Glomerular endothelial cell (primary cell): ENCODE results near the gene PPP2R5C. TPM values are rescaled to one million over a fixed set of nuclear protein-coding genes. Genes with fewer than 3 reads are reported as not detected.

Experiments used
- DNase-seq: peaks from one replicate; pipeline ENCODE4 v3.0.0-alpha.2; 2011; ENCODE audit warnings: low read depth, low spot score; ENCODE audit errors: extremely low read depth
- total RNA-seq: library from RNA; depleted of rRNA; stranded (reverse); fragments of >200 nt; gene quantifications from 2 replicates; pipeline ENCODE4 v1.2.3, GENCODE V29; 2015

PPP2R5C gene
- total RNA-seq, 1 donor from 2014 or later: 66.9 TPM

DNA sequence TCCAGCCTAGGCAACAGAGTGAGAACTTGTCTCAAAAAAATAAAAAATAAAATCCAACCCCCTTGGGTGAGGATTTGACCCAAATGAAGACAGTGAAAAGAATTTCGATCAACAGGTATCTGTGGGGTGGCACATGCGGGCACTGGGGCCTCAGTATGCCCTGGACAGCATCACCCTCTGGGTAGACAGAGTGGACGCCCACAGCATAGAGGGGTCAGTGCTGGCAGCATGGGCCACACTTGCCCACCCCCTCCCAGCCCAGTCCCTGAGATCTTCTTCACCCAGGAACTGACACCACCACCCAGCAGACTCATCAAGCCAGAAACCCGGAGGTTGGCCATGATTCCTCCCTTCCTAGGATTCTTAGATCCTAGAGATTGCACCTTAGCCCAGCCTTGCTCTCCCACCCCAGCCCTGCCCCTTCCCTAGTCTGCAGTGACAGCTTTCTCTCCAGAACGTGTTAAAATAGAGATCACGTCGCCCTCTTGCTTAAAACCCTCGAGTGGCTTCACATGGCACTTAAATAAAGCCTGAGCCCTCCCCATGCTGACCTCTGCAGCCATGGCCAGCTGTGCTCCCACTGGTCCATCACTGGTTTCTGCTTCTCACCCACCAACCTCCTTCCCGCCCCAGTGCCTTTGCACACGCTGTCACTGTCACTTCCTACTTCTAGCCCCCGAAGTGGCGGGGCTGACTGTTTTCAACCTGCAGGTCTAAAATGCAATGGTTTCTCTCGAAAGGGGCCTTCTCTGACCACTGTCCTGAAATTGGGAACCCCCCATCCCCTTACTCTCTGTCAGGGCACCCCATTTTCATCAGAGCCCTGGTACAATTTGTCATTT, 176.6 kb downstream of the PPP2R5C start:
- no peak for DNase-seq

DNA sequence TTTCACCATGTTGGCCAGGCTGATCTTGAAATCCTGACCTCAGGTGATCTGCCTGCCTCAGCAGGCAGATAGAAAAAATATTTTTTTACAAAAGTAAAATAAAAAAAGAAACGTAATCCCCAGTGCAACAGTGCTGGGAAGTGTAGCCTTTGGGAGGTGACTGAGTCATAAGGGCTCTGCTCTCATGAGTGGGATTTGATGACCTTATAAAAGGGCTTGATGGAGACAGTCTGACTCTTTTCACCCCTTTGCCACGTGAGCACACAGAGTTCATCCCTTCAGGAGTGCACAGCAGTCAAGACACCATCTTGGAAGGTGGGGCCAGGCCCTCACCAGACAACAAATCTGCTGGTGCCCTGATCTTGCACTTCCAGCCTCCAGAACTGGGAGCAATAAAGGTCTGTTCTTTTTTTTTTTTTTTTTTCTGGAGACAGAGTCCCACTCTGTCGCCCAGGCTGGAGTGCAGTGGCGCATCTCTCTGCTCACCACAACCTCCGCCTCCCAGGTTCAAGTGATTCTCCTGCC, 178.2 kb downstream of the PPP2R5C start:
- no peak for DNase-seq

DNA sequence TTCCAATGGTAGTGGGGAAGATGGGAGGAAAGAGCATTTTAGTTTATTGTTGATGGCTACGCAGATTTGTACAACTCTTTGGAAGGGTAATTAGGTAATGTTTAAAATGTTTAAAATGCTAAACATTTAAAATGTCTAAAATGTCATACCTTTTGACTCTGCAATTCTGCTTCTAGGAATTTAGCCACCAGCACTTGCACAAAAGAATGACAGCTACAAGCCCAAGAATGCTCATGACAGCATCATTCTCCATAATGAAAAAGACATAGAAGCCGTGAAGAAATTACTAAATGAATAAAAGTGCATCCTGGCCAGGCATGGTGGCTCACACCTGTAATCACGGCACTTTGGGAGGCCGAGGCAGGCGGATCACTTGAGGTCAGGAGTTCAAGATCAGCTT, 182.9 kb downstream of the PPP2R5C start:
- DNase-seq: no peak

GRCh38 chr14:101945171-101945570, 183.7 kb downstream of the PPP2R5C start:
- no peak for DNase-seq

- no peak for DNase-seq
These were observed 186.0 kb downstream of the PPP2R5C start for GRCh38 chr14:101947577-101947903.

DNA sequence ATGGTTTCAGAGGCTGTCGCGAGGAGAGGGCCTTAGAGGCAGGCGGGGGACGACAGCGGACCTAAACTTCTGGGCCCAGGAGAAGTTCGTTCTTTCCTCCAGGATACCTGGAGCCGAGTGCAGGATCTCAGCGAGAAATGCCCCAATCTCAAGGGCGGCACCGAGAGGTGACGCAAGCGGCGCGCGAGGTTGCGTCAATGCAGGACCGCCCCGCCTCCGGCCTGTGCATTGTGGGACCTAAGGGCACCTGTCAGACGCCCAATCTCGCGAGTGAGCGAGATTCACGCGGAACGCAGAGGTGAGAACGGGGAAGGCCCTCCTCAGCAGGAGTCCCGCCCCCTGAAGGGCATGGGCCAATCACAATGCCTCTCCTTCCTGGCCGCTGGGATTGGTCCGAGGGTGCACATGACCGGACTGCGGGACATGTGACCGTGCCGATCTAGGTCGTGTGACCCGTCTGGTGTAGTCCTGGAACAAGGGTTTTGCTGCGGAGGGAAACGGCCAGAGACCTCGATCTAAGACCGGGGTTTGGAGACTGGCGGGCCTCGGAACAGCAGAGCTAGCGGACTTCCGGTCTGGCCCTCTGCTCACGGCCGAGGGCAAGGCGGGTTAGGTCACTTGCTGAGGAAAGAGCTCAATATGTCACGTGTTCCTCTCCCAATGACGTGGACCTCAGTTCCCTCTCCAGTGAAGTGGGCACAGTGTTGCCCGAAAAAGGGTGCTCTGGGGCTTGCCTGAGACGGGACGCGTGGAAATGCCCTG, 186.6 kb downstream of the PPP2R5C start:
- peak; percentile 98 for DNase-seq

- no peak for DNase-seq
These were observed 187.2 kb downstream of the PPP2R5C start for GRCh38 chr14:101948666-101949216.

DNA sequence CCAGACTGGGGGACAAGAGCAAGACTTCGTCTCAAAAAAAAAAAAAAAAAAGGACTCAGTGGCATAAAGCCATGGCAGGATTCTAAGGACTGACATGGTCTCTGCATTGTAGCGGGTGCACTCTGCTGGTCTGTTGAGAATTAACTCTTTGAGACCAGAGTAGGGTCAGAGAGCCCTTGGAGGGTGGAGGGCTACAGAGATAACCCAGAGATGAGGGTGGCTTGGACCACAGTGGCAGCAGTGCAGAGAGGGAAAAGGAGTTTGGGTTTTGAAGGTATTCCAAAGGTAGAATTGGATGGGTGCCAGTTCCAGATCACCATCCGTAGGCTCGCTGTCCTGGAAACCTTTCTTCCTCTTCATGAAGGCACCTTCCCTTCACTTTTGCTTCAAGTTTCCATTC, 188.6 kb downstream of the PPP2R5C start:
- no peak for DNase-seq

GRCh38 chr14:101950516-101951215, 189.2 kb downstream of the PPP2R5C start:
- DNase-seq: no peak

- DNase-seq: no peak
These were observed 191.6 kb downstream of the PPP2R5C start for GRCh38 chr14:101953151-101953550.

- no peak for DNase-seq
These were observed 193.0 kb downstream of the PPP2R5C start for GRCh38 chr14:101954501-101954900.

DNA sequence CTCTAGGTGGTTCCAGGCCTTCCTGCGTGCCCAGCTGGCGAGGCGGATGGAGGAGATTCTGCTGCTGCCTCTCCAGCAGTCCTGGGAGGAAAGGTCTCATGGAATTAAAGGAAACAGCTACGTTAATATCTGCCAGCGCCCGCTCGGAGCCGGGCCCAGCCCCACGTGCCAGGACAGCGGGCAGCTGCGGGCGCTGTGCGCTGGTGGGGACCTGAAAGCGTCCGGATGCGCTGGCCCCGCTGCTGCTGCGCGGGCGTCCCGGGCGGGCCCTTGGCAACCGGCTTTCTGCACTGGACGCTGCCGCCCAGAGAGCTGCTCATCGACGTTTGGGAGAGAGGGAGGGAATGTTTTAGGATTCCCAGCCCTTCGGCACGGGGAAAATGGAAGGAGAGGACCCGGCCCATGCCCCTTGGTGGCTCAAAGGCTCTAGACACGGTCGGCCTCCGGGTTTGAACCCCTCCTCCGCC, 194.2 kb downstream of the PPP2R5C start:
- DNase-seq: no peak

DNA sequence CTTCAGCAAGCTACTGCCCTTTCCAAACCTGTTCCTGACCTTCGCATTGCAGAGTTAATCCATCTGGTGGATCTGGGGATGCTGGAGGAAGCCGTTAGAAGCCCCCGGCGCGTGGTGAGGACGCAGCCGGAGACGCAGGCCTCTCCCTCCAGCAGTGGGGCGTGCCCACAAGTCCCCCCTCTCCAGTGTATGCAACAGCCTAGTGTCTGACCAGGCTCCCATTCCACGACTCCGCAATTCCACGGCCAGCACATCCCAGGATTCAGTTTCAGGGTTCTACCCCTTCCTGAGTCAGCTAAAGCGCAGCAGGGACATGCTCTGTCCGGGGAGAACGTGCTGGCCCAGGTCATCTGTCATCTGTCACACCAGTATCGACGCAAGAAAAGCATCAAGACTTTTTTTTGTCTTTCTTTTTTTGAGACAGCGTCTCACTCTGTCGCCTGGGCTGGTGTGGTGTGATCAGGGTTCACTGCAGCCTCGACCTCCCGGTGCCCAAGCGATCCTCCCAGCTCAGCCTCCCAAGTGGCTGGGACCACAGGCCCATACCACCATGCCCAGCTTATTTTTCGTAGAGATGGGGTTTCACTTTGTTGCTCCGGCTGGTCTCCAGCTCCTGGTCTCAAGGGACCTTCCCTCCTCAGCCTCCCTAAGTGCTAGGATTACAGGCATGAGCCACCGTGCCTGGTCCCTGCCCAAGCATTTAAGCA, 194.8 kb downstream of the PPP2R5C start:
- DNase-seq: no peak

DNA sequence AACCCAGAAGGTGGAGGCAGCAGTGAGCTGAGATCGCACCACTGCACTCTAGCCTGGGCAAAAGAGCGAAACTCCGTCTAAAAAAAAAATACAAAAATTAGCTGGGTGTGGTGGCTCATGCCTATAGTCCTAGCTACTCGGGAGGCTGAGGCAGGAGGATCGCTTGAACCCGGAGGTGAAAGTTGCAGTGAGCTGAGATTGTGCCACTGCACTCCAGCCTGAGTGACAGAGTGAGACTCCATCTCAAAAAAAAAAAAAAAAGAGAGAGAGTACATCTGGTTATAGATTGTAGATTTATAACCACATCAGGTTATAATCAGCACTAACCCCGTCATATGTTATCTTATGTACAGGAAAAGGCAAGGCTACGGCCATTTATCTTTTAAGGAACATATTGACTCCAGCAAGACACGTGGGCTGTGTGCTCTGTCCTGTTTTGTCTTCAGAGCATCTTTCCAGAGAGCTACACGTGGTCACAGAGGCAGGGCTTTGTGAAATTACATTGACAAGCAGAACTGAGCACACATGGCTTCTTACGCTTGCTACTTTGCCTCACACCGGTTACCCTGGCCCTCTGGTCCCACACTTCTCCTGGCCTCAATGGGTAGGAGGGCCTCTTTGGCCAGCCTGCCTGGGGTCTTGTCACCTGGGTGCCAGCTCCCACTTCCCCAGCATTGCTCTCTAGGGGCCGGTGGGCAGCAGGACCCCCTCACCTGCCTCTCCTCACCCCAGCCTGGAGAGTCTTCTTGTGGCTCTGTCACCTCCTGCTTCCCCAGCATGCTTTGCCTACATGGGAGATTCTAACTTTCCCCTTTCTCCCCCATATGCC, 196.1 kb downstream of the PPP2R5C start:
- DNase-seq: no peak

DNA sequence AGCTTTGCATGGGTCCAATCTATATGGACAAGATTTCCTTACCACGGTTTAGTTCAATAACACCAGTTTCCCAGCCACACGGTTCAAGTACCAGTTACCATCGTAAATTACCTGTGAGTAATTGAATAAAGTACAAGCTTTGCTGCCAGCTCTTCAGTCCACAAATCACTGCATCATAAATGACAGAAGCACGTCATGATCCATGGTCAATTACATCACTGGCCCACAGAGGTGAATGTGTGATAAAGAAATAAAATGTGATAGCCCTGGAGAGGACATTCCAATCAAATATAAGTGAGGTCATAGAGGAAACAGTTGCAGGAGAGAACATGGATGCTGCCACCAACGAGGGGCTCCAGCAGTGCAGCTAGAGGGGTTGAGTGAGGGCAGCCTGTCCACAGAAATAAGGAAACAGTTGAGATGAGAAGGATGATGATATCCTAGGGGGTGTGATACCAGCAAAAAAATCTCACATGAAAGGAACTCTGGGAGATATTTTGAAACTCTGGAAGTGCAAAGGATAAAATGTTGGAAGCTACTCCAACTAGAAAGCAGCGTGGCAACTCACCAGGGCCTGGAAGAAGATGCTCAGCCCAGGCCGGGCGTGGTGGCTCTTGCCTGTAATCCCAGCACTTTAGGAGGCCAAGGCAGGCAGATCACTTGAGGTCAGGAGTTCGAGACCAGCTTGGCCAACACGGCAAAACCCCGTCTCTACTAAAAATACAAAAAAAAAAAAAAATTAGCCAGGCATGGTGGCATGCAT, 197.1 kb downstream of the PPP2R5C start:
- DNase-seq: no peak

DNA sequence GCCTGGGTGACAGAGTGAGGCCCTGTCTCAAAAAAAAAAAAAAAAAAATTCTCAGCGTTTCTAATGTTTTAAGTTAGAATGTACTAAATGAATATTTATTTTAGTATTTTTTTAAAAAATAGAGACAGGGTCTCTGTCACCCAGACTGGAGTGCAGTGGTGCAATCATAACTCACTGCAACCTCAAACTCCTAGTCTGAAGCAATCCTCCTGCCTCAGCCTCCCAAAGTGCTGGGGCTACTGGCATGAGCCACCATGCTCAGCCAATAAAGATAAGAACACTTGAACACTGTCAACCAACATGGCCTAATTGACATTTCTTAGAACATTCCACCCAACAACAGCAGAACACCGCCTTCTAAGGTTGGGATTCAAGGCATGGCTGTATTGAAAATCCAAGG, 197.8 kb downstream of the PPP2R5C start:
- no peak for DNase-seq

DNA sequence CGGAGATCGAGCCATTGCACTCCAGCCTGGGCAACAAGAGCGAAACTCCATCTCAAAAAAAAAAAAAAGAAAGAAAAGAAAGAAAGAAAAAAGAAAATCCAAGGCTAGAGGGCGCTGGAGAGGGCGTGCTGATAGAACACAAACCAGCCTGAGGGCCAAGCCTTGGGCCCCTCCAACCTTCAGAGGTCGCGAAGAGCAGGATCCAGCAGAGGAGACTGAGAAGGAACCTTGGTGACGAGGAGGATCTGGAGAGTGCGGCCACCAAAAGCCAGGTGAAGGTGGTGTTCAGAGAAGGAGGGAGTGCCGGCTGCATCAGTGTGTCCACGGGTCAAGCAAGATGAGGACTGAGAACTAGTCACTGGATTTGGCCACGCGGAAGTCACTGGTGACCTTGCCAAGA, 198.7 kb downstream of the PPP2R5C start:
- DNase-seq: no peak

GRCh38 chr14:101961011-101961721, 199.7 kb downstream of the PPP2R5C start:
- no peak for DNase-seq
